ENCODE measurements around the gene TAF8.

TAF8 gene

GRCh38 chr6:42078386-42078785 is 28.1 kb downstream of the TAF8 start:
- TF ChIP-seq, protein P1, sequence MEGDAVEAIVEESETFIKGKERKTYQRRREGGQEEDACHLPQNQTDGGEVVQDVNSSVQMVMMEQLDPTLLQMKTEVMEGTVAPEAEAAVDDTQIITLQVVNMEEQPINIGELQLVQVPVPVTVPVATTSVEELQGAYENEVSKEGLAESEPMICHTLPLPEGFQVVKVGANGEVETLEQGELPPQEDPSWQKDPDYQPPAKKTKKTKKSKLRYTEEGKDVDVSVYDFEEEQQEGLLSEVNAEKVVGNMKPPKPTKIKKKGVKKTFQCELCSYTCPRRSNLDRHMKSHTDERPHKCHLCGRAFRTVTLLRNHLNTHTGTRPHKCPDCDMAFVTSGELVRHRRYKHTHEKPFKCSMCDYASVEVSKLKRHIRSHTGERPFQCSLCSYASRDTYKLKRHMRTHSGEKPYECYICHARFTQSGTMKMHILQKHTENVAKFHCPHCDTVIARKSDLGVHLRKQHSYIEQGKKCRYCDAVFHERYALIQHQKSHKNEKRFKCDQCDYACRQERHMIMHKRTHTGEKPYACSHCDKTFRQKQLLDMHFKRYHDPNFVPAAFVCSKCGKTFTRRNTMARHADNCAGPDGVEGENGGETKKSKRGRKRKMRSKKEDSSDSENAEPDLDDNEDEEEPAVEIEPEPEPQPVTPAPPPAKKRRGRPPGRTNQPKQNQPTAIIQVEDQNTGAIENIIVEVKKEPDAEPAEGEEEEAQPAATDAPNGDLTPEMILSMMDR (IDR thresholded peaks at IDR 0.05), result no peak

DNA sequence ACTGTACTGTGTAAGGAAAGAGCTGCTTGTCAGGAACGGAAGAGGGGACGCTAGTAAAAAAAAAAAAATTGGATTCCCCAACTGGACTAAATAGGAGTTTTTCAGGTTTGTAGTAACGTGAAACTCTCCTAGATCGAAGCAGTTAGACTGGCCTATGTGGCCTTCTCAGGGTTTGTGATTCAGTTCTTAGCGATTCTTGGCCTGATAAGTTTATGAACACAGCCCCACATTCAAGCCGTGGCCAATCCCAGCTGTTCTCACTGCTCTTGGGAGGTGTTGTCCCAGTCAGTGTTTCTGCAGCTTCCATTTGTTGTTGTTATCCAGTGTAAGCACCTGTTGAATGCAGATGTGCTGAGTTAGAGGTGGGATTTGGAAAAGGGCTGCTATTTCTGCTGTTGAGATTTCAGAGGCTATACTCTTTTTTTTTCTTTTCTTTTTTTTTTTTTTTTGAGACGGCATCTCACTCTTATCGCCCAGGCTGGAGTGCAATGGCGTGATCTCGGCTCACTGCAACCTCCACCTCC is 29.7 kb downstream of the TAF8 start:
- TF ChIP-seq, protein P1 (IDR thresholded peaks at IDR 0.05), result no peak

GRCh38 chr6:42083530-42083929 is 33.2 kb downstream of the TAF8 start:
- TF ChIP-seq, protein P1 (IDR thresholded peaks at IDR 0.05), result no peak

DNA sequence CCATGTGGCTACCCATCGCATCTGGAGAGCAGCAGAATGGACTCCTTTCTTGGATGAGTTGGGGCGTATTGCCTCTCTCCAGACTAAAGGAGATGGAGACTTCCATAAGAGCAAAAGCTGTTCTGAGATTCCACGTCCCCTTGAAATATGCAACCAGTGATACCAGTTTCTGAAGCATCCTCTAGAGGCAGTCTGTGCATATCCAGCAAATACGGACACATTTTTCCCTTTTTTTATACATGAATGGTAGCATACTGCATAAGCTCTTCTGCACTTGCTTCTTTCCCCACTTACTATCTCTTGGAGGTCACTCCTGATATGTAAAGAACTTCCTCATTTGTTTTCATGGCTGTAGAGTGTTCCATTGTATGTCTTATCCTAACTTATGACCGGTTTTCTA is 34.6 kb downstream of the TAF8 start:
- TF ChIP-seq, protein P1 (IDR thresholded peaks at IDR 0.05), result no peak

GRCh38 chr6:42086046-42087035 is 36.0 kb downstream of the TAF8 start:
- TF ChIP-seq, protein P1 (IDR thresholded peaks at IDR 0.05), result no peak

- TF ChIP-seq, protein P1 (IDR thresholded peaks at IDR 0.05), result no peak
Observed at GRCh38 chr6:42088101-42088591, 37.8 kb downstream of the TAF8 start.

- TF ChIP-seq, protein P1 (IDR thresholded peaks at IDR 0.05), result no peak
Observed at GRCh38 chr6:42090819-42091717, 40.7 kb downstream of the TAF8 start.
